Endothelial cell (in vitro differentiated cells): ENCODE results near the gene MED27. TPM values are rescaled to one million over a fixed set of nuclear protein-coding genes. Genes with fewer than 3 reads are reported as not detected.

Source experiments
- DNase-seq: peaks from one replicate; pipeline ENCODE4 v3.0.0; 2021; ENCODE audit warnings: low spot score
- H3K27ac Mint-ChIP-seq: one replicate; pipeline ENCODE4 v1.8.0; 2021; ENCODE audit warnings: mixed read lengths, inconsistent platforms; ENCODE audit not compliant: unreplicated experiment
- H3K27me3 Mint-ChIP-seq: one replicate; pipeline ENCODE4 v1.8.0; 2021; ENCODE audit warnings: mild to moderate bottlenecking, moderate library complexity, mixed read lengths, inconsistent platforms; ENCODE audit not compliant: unreplicated experiment
- H3K36me3 Mint-ChIP-seq: one replicate; pipeline ENCODE4 v1.8.0; 2021; ENCODE audit warnings: mild to moderate bottlenecking, low read depth, mixed read lengths, inconsistent platforms; ENCODE audit not compliant: unreplicated experiment
- H3K4me1 Mint-ChIP-seq: one replicate; pipeline ENCODE4 v1.8.0; 2021; ENCODE audit warnings: mild to moderate bottlenecking, mixed read lengths, inconsistent platforms; ENCODE audit not compliant: unreplicated experiment
- H3K4me3 Mint-ChIP-seq: one replicate; pipeline ENCODE4 v1.8.0; 2021; ENCODE audit warnings: mild to moderate bottlenecking, mixed read lengths, inconsistent platforms; ENCODE audit not compliant: unreplicated experiment
- H3K9me3 Mint-ChIP-seq: one replicate; pipeline ENCODE4 v1.8.0; 2021; ENCODE audit warnings: mixed read lengths, inconsistent platforms; ENCODE audit not compliant: unreplicated experiment
- CTCF ChIP-seq: fragments of 200-600 bp; sonication (generic); IDR thresholded peaks from one replicate; pipeline ENCODE4 v1.5.0; 2021; ENCODE audit warnings: antibody characterized with exemption; ENCODE audit not compliant: unreplicated experiment
- total RNA-seq: library from RNA; stranded (reverse); fragmentation: NEBNext Ultra II Directional; extraction: Animal tissue kit (Norgen Biotek cat#: 25700); gene quantifications from one replicate; pipeline ENCODE4 v1.2.1, GENCODE V29; 2021; ENCODE audit not compliant: unreplicated experiment

The MED27 gene
- total RNA-seq, 1 donor from 2014 or later = 24.0 TPM

GRCh38 chr9:132016456-132016855 lies 63.2 kb downstream of the MED27 start:
- no peak for TF ChIP-seq CTCF
- Mint-ChIP-seq H3K4me3 (no peak overlapping the region), H3K27ac (no peak overlapping the region), H3K9me3 (no peaks in the 10 kb centered on the region), H3K36me3 (peaks cover 8% of the 10 kb centered on the region), H3K27me3 (peaks cover 1% of the 10 kb centered on the region), H3K4me1 (peaks cover 14% of the 10 kb centered on the region)
- no peak for DNase-seq

GRCh38 chr9:132015866-132016265 lies 63.8 kb downstream of the MED27 start:
- peaks cover 8% of the 10 kb centered on the region for H3K4me1 Mint-ChIP-seq
- H3K27ac Mint-ChIP-seq = no peak overlapping the region
- no peak for DNase-seq
- no peak overlapping the region for H3K4me3 Mint-ChIP-seq
- H3K9me3 Mint-ChIP-seq = no peaks in the 10 kb centered on the region
- no peak for TF ChIP-seq CTCF
- H3K36me3 Mint-ChIP-seq = peaks cover 8% of the 10 kb centered on the region
- peaks cover 1% of the 10 kb centered on the region for H3K27me3 Mint-ChIP-seq

- DNase-seq = no peak
- no peaks in the 10 kb centered on the region for H3K9me3 Mint-ChIP-seq
- no peak for TF ChIP-seq CTCF
- peaks cover 6% of the 10 kb centered on the region for H3K4me1 Mint-ChIP-seq
- no peak overlapping the region for H3K4me3 Mint-ChIP-seq
- H3K27ac Mint-ChIP-seq = no peak overlapping the region
- H3K36me3 Mint-ChIP-seq = peaks cover 8% of the 10 kb centered on the region
- peaks cover 1% of the 10 kb centered on the region for H3K27me3 Mint-ChIP-seq
Measured at GRCh38 chr9:132014218-132014805, 65.4 kb downstream of the MED27 start.

- Mint-ChIP-seq H3K4me3 (no peak overlapping the region), H3K4me1 (peaks cover 6% of the 10 kb centered on the region), H3K27me3 (peaks cover 1% of the 10 kb centered on the region), H3K36me3 (peaks cover 8% of the 10 kb centered on the region), H3K9me3 (no peaks in the 10 kb centered on the region), H3K27ac (no peak overlapping the region)
- TF ChIP-seq CTCF = no peak
- no peak for DNase-seq
Measured at GRCh38 chr9:132012704-132013357, 66.8 kb downstream of the MED27 start.

GRCh38 chr9:132011896-132012295 lies 67.8 kb downstream of the MED27 start:
- H3K27ac Mint-ChIP-seq = no peak overlapping the region
- H3K27me3 Mint-ChIP-seq = peaks cover 1% of the 10 kb centered on the region
- H3K9me3 Mint-ChIP-seq = no peaks in the 10 kb centered on the region
- H3K4me1 Mint-ChIP-seq = peaks cover 9% of the 10 kb centered on the region
- peaks cover 8% of the 10 kb centered on the region for H3K36me3 Mint-ChIP-seq
- TF ChIP-seq CTCF = no peak
- no peak overlapping the region for H3K4me3 Mint-ChIP-seq
- DNase-seq = no peak
